ENCODE measurements around the gene KRTAP10-2. TPM values are rescaled to one million over a fixed set of nuclear protein-coding genes. Genes with fewer than 3 reads are reported as not detected.

The KRTAP10-2 gene
- total RNA-seq, 1 donor from 2014 or later, result not detected

Other genes starting within 250 kb of the KRTAP10-2 start
- 7.6 and 13.0 TPM in 2 replicates for gene CFAP410, start 212.1 kb downstream of the KRTAP10-2 start, total RNA-seq
- gene TRPM2, start 197.9 kb downstream of the KRTAP10-2 start, total RNA-seq, result 0.52 and 1.4 TPM in 2 replicates
- gene LRRC3, start 96.0 kb downstream of the KRTAP10-2 start, total RNA-seq, result 0.52 and 3.1 TPM in 2 replicates
- not detected in 2 replicates for gene KRTAP10-1, start 11.3 kb downstream of the KRTAP10-2 start, total RNA-seq
- gene KRTAP10-3, start 7.3 kb upstream of the KRTAP10-2 start, total RNA-seq, result not detected in 2 replicates
- gene KRTAP10-4, start 22.2 kb upstream of the KRTAP10-2 start, total RNA-seq, result not detected in 2 replicates
- not detected in 2 replicates for gene KRTAP10-5, start 29.1 kb upstream of the KRTAP10-2 start, total RNA-seq
- gene KRTAP10-6, start 41.0 kb upstream of the KRTAP10-2 start, total RNA-seq, result not detected in 2 replicates
- not detected in 2 replicates for gene KRTAP10-7, start 49.1 kb upstream of the KRTAP10-2 start, total RNA-seq
- gene KRTAP10-8, start 60.6 kb upstream of the KRTAP10-2 start, total RNA-seq, result not detected in 2 replicates
- gene KRTAP10-9, start 75.6 kb upstream of the KRTAP10-2 start, total RNA-seq, result not detected in 2 replicates
- not detected in 2 replicates for gene KRTAP10-10, start 85.9 kb upstream of the KRTAP10-2 start, total RNA-seq
- not detected in 2 replicates for gene KRTAP10-11, start 94.9 kb upstream of the KRTAP10-2 start, total RNA-seq
- not detected in 2 replicates for gene KRTAP12-4, start 103.2 kb upstream of the KRTAP10-2 start, total RNA-seq
- gene KRTAP12-3, start 106.4 kb upstream of the KRTAP10-2 start, total RNA-seq, result not detected in 2 replicates
- gene KRTAP12-2, start 115.4 kb upstream of the KRTAP10-2 start, total RNA-seq, result not detected in 2 replicates
- not detected in 2 replicates for gene KRTAP12-1, start 130.7 kb upstream of the KRTAP10-2 start, total RNA-seq
- not detected in 2 replicates for gene KRTAP10-12, start 145.7 kb upstream of the KRTAP10-2 start, total RNA-seq
- not detected in 2 replicates for gene TSPEAR, start 160.1 kb upstream of the KRTAP10-2 start, total RNA-seq

All from renal cortical epithelial cell (primary cell).